ENCODE data around the gene HDAC2. TPM values are rescaled to one million over a fixed set of nuclear protein-coding genes. Genes with fewer than 3 reads are reported as not detected.
"Not testable (repeated sequence)": the region's sequence is repeated elsewhere in the genome, so short reads cannot be mapped to it uniquely, and the experiment has no call there.

The HDAC2 gene
- total RNA-seq = 10 to 100 TPM; 27.9 to 33.7 (median 30.8) TPM

- intact Hi-C loops (cut with DNase I; ENCODE audit: low total_unique reads) = no loop called here
- ATAC-seq (peak; percentile 94 to 95), DNase-seq (peak; percentile 71 to 78)
- H3K36me3 ChIP-seq = no peaks in the 10 kb centered on the region
- H3K27ac ChIP-seq = peak within 1 kb of the TSS; percentile 90 to 98 (median 95)
- H3K9me3 ChIP-seq = no peaks in the 10 kb centered on the region
- peak; percentile 39 to 53 for TF ChIP-seq POLR2A (IDR thresholded peaks at IDR 0.05)
- TF ChIP-seq, protein P1, sequence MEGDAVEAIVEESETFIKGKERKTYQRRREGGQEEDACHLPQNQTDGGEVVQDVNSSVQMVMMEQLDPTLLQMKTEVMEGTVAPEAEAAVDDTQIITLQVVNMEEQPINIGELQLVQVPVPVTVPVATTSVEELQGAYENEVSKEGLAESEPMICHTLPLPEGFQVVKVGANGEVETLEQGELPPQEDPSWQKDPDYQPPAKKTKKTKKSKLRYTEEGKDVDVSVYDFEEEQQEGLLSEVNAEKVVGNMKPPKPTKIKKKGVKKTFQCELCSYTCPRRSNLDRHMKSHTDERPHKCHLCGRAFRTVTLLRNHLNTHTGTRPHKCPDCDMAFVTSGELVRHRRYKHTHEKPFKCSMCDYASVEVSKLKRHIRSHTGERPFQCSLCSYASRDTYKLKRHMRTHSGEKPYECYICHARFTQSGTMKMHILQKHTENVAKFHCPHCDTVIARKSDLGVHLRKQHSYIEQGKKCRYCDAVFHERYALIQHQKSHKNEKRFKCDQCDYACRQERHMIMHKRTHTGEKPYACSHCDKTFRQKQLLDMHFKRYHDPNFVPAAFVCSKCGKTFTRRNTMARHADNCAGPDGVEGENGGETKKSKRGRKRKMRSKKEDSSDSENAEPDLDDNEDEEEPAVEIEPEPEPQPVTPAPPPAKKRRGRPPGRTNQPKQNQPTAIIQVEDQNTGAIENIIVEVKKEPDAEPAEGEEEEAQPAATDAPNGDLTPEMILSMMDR (IDR thresholded peaks at IDR 0.05 in 4 of 5, conservative IDR thresholded peaks at IDR 0.05 in 1 of 5) = peak in 2 of 5 experiments; percentile 29 to 35
- no peaks in the 10 kb centered on the region for H3K27me3 ChIP-seq
- peaks cover 34 to 42% of the 10 kb centered on the region in 2 donors for H3K4me1 ChIP-seq
- in situ Hi-C loops (cut with MboI; ENCODE audit: low sequenced_read_pairs in 4 of 4) = no loop called here
- peak within 1 kb of the TSS; percentile 90 to 100 (median 98) for H3K4me3 ChIP-seq
Measured at GRCh38 chr6:113970805-113971676, at the start of gene HDAC2. Gene HDAC2, minus strand, starts transcription at chr6:113971148. Its CDS starts 240 bp downstream, at chr6:113970908.

DNA sequence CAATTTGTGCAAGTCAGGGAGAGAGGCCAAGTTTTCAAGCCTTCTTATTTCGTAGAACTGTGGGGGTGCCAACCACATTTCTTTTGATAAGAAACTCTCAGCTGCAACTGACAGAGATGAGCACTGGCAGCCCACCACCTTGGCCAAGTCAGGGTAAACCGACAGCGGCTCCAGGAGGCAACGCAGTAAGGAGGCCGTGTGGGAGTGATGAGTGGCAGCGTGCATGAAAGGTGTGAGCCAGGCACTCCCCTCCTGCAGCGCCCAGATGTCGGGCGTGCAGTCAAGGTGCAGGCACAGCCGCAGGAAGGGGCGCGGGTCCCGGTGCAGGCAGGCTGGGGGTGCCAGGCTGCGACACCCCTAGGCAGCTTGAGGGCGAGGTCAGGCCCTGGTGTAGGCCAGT is 49.2 kb upstream of the HDAC2 start:
- ATAC-seq = no peak
- no peaks in the 10 kb centered on the region for H3K27me3 ChIP-seq

GRCh38 chr6:114017146-114017545 is 46.2 kb upstream of the HDAC2 start:
- in situ Hi-C loops (cut with MboI; ENCODE audit: low sequenced_read_pairs in 4 of 4); H3K36me3 ChIP-seq; H3K27me3 ChIP-seq; H3K4me1 ChIP-seq; H3K4me3 ChIP-seq; ATAC-seq; H3K9me3 ChIP-seq; H3K27ac ChIP-seq; DNase-seq; intact Hi-C loops (cut with DNase I; ENCODE audit: low total_unique reads): not testable (repeated sequence)

More for the DNA sequence above, 49.2 kb upstream of the HDAC2 start:
- Histone ChIP-seq H3K9me3 (no peaks in the 10 kb centered on the region), H3K27ac (no peak overlapping the region), H3K4me3 (no peak overlapping the region), H3K4me1 (no peaks in the 10 kb centered on the region), H3K36me3 (no peaks in the 10 kb centered on the region)
- DNase-seq = no peak
- intact Hi-C loops (cut with DNase I; ENCODE audit: low total_unique reads) (no loop called here), in situ Hi-C loops (cut with MboI; ENCODE audit: low sequenced_read_pairs in 4 of 4) (no loop called here)
- TF ChIP-seq, protein P1 (IDR thresholded peaks at IDR 0.05 in 4 of 5, conservative IDR thresholded peaks at IDR 0.05 in 1 of 5) = no peak
- TF ChIP-seq POLR2A (IDR thresholded peaks at IDR 0.05) = no peak

GRCh38 chr6:114014106-114014505 is 43.2 kb upstream of the HDAC2 start:
- H3K27me3 ChIP-seq; H3K4me3 ChIP-seq; intact Hi-C loops (cut with DNase I; ENCODE audit: low total_unique reads); H3K36me3 ChIP-seq; H3K27ac ChIP-seq; H3K9me3 ChIP-seq; H3K4me1 ChIP-seq; in situ Hi-C loops (cut with MboI; ENCODE audit: low sequenced_read_pairs in 4 of 4); ATAC-seq: not testable (repeated sequence)
- DNase-seq = peak in 1 of 2 donors; percentile 19

GRCh38 chr6:114011486-114011885 is 40.5 kb upstream of the HDAC2 start:
- H3K36me3 ChIP-seq = not testable (repeated sequence)

GRCh38 chr6:114010540-114010939 is 39.6 kb upstream of the HDAC2 start:
- H3K4me1 ChIP-seq = no peaks in the 10 kb centered on the region
- TF ChIP-seq, protein P1 (IDR thresholded peaks at IDR 0.05 in 4 of 5, conservative IDR thresholded peaks at IDR 0.05 in 1 of 5) = no peak
- no peak for TF ChIP-seq POLR2A (IDR thresholded peaks at IDR 0.05)
- H3K9me3 ChIP-seq = no peaks in the 10 kb centered on the region
- no peak overlapping the region for H3K27ac ChIP-seq
- DNase-seq (no peak), ATAC-seq (no peak)
- in situ Hi-C loops (cut with MboI; ENCODE audit: low sequenced_read_pairs in 4 of 4) = no loop called here
- no peaks in the 10 kb centered on the region for H3K36me3 ChIP-seq
- no peak overlapping the region for H3K4me3 ChIP-seq
- no peaks in the 10 kb centered on the region for H3K27me3 ChIP-seq
- intact Hi-C loops (cut with DNase I; ENCODE audit: low total_unique reads) = no loop called here

More at GRCh38 chr6:114011486-114011885, 40.5 kb upstream of the HDAC2 start:
- H3K27me3 ChIP-seq; H3K27ac ChIP-seq; intact Hi-C loops (cut with DNase I; ENCODE audit: low total_unique reads); H3K9me3 ChIP-seq; H3K4me1 ChIP-seq; ATAC-seq; H3K4me3 ChIP-seq; DNase-seq; in situ Hi-C loops (cut with MboI; ENCODE audit: low sequenced_read_pairs in 4 of 4): not testable (repeated sequence)

Measured in gastrocnemius medialis (tissue), 4 donors.